ENCODE measurements around the gene KCNC4.

The KCNC4 gene

DNA sequence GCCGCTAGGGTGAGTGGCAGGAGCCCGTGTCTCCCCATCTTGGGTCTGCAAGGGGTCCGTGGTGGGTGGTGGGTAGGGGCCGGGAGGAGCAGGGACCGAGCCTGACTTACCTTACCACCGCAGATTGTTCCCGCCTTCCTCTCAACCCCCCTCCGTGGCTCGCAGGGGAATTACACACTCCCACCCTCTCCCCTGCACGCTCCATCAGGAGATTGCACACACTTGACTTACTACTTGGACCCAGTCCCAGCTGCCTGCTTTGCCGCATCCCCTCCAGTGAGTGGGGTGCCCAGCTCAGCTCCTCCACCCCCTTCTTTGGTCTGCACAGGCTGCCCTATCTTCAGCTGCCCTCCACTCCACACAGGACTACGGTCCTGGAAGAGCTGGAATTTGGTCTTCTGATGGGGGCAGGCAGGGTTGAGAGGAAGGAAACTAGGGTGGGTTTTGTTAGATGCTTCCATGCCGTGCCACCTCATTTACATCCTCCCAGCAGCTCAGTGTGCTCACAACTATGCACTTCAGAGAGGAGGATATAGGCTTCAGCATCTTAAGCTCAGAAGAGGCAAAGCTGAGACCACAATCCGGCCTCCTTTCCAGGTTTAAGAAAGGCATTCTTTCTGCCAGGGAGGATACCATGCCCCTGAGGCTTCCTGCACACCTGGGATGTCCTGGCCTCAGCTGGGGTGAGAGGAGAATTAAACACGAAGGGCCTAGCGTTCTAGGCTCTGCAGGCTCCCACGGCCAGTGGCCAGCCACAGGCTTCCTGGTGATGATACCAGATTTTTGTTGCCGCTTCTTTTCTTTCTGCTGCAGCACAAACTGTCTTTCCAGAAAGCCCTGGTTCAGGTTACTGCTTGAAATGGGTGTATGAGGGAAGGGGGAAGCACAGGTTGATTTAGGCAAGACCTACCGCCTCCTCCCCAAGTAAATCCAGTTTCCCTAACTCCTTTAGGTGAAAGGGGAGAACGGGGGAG lies 2.3 kb downstream of the KCNC4 start:
- no peak for DNase-seq

DNA sequence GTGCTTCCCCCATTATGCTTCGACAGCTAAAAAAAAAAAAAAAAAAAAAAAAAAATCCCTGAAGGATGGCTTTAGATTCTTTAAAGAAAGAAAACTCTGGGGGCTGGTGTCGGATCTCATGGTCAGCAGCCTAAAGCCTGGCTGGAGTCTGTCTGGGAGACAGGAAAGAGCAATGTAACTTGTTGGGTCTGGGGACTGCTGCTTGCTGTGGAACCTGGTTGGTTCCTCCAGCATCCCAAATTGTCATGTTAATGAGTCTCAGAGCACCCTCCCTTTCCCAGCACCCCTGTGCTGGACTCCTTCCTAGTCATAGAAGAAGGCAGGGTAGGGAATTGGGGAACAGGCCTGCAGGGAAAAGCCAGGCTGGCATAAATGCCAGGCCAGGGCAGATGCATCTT lies 3.0 kb downstream of the KCNC4 start:
- no peak for DNase-seq

DNA sequence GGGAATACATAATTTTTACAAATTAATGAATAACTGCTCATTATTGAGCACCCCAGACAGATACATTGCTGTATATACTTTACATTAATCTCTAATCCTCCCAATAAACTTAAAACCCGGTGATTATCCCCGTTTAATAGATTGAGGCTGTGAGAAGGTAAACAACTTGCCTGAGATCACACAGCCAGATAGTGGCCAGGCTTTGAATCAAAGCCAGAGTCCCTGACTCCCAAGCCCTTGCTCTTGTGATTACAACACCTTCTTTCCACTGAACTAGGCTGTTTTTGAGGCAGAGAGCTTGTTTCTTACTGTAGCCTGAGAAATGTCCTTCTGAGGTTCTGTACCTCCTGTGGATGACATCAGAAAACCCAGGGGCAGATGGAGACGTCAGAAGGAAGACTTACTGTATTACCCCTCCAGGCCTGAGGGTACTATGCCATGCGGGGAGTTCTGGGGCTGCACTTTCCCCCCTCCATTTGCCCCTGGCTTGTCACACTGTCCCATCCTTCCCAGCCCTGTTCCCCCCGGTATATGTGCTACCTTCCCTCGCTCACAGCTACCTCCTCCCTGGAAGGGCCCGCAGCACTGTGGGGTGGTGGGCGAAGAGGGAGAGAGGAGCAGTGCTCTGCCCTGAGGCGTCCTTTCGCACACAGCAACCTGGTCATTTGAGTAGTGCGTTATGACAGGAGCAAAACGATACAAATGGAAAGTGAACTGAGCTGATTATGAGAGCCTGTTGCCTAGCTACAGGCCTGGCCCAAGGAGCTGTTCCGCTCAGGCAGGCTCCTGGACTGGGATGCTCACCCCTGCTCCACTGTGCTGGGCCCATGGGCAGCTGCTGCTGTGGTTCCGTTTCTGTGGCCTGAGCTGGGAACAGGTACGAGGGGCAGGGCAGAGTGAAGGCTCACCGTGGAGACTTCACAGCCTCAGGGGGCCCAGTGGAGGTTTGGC lies 4.6 kb downstream of the KCNC4 start:
- no peak for DNase-seq

- DNase-seq, result no peak
Measured at GRCh38 chr1:110215621-110216515, 5.8 kb downstream of the KCNC4 start.

- no peak for DNase-seq
Measured at GRCh38 chr1:110216844-110217444, 6.8 kb downstream of the KCNC4 start.

GRCh38 chr1:110218137-110218536 lies 8.0 kb downstream of the KCNC4 start:
- no peak for DNase-seq

DNA sequence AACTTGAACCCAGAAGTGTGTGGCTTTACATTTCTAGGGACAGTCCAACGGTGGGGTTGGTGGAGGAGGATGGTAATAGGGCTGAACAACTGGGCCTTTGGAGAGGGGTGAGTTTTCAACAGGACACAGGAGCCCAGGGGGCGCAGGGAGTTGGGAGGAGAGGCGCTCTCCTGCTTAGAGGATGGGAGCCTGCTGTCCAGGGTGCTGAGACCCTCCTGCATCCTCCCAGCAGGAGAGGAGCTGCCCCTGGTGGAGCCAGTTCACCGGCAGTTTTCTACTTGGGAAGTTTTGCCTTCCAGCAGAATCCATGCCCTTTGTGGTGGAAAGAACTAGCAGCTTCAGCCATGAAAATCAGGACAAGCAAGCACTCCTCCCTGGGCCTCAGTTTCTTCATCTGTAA lies 8.6 kb downstream of the KCNC4 start:
- no peak for DNase-seq

DNA sequence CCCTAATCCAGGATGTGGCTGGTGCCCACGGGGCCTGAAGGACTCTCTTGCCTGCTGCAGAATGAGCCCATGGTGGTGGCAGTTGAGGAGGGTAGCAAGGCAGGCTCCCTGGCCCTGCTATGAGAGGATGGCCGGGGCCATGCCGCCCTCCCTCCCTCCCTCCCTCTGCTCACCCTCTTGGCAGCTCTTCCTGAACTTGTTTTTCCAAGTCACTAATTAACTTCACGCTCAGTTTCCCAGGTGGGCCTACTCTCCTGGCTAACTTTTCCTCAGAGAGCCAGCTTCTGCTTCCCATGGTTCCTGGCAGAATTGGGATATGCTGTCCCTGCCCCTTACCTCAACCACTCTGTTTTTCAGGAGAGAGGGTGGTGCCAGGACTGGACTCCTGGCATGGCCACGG lies 10.2 kb downstream of the KCNC4 start:
- no peak for DNase-seq

GRCh38 chr1:110221119-110221518 lies 11.0 kb downstream of the KCNC4 start:
- no peak for DNase-seq

DNA sequence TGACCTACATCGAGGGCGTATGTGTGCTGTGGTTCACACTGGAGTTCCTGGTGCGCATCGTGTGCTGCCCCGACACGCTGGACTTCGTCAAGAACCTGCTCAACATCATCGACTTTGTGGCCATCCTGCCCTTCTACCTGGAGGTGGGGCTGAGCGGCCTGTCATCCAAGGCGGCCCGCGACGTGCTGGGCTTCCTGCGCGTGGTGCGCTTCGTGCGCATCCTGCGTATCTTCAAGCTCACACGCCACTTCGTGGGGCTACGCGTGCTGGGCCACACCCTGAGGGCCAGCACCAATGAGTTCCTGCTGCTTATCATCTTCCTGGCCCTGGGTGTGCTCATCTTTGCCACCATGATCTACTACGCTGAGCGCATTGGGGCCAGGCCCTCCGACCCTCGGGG lies 13.0 kb downstream of the KCNC4 start:
- DNase-seq, result no peak

GRCh38 chr1:110223581-110223980 lies 13.5 kb downstream of the KCNC4 start:
- no peak for DNase-seq

DNA sequence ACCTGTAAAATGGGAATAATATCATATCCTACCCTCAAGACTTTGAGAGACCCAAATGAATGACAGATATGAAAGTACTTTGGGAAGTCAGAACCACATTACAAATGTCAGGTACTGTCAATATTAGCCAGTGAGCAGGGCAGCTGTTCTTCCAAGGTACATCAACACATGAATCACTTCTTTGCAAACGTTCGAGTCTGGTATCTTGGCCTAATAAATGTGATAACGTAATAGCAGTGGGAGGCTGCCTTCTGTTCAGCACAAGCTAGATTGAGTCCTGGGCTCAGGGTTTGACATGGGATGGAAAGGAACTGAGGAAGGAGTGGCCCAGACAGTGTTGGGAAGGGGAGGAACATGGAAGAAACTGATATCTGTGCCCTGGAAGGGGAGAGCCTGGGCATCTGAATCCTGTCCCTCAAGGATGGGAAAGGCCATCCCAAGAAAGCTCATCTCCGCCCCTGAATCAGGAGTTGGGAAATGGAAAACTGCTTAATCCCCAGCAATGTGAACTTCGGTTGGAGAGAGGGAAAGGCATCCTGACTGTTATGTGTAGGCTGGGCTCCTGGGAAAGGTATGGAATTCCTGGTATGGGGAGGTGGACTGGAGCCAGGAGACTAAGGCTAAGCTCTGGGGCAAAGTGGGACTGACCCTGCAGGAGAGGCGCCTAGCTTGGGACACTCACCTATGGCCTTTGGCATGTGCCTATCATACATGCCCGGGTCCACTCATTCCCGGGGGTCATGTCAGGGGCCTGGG lies 14.3 kb downstream of the KCNC4 start:
- peak; percentile 23 for DNase-seq

DNA sequence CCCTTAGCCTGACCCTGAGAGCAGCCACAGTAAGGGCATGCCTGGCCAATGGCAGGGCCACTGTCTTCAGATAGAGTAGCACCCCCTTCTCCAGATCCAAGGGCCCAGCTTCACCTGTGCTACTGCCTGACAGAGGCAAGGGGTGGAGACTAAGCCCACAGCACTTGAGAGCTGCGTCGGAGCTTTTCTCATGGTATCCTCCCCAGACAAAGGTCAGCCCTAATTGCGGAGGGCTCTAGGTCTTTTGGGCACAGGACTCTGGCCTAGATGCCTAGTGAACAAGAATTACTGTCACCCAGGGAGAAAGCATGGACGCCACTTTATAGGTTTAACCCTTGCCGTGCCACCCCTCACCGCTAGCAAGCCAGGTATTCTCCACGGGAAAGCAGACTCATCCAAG lies 15.1 kb downstream of the KCNC4 start:
- no peak for DNase-seq

- no peak for DNase-seq
Measured at GRCh38 chr1:110225756-110226404, 15.8 kb downstream of the KCNC4 start.

- no peak for DNase-seq
Measured at GRCh38 chr1:110227774-110228173, 17.7 kb downstream of the KCNC4 start.

- no peak for DNase-seq
Measured at GRCh38 chr1:110228381-110228780, 18.3 kb downstream of the KCNC4 start.

DNA sequence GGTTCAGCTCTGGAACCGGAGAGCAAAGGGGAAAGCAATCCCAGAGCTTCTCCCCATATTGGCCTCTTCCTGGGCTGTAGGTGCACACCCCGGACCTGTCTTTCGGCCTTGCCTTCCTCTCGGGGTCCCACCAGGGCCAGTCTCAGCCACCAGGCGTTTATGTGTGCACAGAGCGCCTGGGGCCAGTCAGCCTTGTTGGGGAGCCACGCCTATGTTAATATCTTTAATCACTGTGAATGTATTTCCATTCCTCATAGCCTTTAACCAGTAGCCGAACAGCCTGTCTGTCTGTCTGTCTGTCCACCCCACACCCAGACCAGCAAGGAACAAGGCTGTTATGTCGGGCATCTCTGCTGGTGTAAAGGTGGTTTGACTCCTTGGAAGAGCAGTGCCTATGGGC lies 18.8 kb downstream of the KCNC4 start:
- DNase-seq, result no peak

- DNase-seq, result no peak
Measured at GRCh38 chr1:110229348-110230001, 19.4 kb downstream of the KCNC4 start.

DNA sequence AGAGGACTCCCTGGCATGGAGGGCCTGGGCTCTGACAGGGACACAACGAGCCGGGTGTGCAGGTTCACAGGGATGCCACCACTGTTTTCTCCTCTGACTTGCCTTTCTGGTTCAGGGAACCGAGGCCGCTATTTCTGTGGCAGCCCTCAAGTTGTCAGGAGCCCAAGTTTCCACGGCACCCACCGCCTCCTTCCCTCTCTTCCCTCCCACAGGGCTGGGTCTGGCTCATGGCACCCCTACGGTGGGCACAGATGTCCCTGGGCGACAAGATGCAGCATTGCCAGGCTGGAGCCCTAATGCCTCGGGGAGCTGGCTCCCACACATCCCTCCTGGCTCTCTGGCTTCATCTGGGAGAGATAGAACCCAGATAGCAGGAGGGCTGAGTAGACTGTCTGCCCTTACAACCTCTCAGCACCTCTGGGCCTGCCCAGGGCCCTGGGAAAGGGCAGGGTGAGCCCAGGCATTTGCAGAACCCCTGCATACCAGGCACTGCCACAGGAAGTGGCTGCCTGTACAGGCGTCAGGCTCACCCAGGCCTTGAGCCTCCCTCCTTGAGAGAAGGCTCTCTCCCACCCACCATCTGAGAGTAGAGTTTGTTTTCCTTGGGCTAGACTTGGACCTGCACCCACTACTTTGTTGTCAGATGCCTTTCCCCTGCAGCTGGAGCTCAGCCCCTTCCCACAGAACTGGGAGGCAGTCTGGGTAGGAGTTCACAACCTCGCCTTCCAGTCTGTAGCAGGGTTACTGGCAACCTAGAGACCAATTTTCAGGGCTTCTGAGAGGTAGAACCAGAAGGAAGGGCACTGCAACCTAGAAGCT lies 20.5 kb downstream of the KCNC4 start:
- no peak for DNase-seq
